HEK293 (cell line): ENCODE data around the gene TNFRSF1A.

ENCODE experiments used
- FEZF1 ChIP-seq: fragments of 450-650 bp; formaldehyde crosslinking; IDR thresholded peaks from 2 replicates; pipeline ENCODE4 v1.5.1; 2016; ENCODE audit warnings: missing biosample characterization, missing genetic modification characterization
- GFI1B ChIP-seq: fragments of 450-650 bp; formaldehyde crosslinking; IDR thresholded peaks from 2 replicates; pipeline ENCODE4 v1.5.1; 2016; ENCODE audit warnings: missing biosample characterization, missing genetic modification characterization
- GLI4 ChIP-seq: fragments of 450-650 bp; formaldehyde crosslinking; IDR thresholded peaks from 2 replicates; pipeline ENCODE4 v1.5.1; 2016; ENCODE audit warnings: missing biosample characterization, missing genetic modification characterization
- HOXD13 ChIP-seq: sonication (generic); formaldehyde crosslinking; IDR thresholded peaks from 2 replicates; pipeline ENCODE4 v1.8.0; 2022; ENCODE audit warnings: missing genetic modification reagents, borderline replicate concordance
- MYNN ChIP-seq: fragments of 450-650 bp; formaldehyde crosslinking; IDR thresholded peaks from 2 replicates; pipeline ENCODE4 v1.5.1; 2016; ENCODE audit warnings: missing biosample characterization, missing genetic modification characterization, borderline replicate concordance
- OVOL3 ChIP-seq: fragments of 450-650 bp; formaldehyde crosslinking; IDR thresholded peaks from 2 replicates; pipeline ENCODE4 v1.5.1; 2016; ENCODE audit warnings: missing biosample characterization, missing genetic modification characterization
- PRDM1 ChIP-seq: fragments of 450-650 bp; formaldehyde crosslinking; IDR thresholded peaks from 2 replicates; pipeline ENCODE4; 2016; ENCODE audit warnings: missing biosample characterization, missing genetic modification characterization
- SCRT1 ChIP-seq: fragments of 450-650 bp; formaldehyde crosslinking; IDR thresholded peaks from 2 replicates; pipeline ENCODE4 v1.5.1; 2016; ENCODE audit warnings: missing biosample characterization, missing genetic modification characterization, borderline replicate concordance
- WT1 ChIP-seq: fragments of 450-650 bp; formaldehyde crosslinking; IDR thresholded peaks from 2 replicates; pipeline ENCODE4 v1.5.1; 2016; ENCODE audit warnings: missing biosample characterization, missing genetic modification characterization
- ZBTB48 ChIP-seq: fragments of 450-650 bp; formaldehyde crosslinking; IDR thresholded peaks from 2 replicates; pipeline ENCODE4 v1.5.1; 2016; ENCODE audit warnings: missing biosample characterization, missing genetic modification characterization
- ZBTB7A ChIP-seq: fragments of 450-650 bp; formaldehyde crosslinking; IDR thresholded peaks from 2 replicates; pipeline ENCODE4 v1.5.1; 2016; ENCODE audit warnings: low read depth, missing biosample characterization, missing genetic modification characterization
- ZEB2 ChIP-seq: fragments of 450-650 bp; formaldehyde crosslinking; IDR thresholded peaks from 2 replicates; pipeline ENCODE4 v1.5.1; 2016; ENCODE audit warnings: missing biosample characterization, missing genetic modification characterization
- ZNF214 ChIP-seq: fragments of 450-650 bp; formaldehyde crosslinking; IDR thresholded peaks from 2 replicates; pipeline ENCODE4 v1.5.1; 2017; ENCODE audit warnings: missing biosample characterization, mild to moderate bottlenecking, missing genetic modification characterization, borderline replicate concordance
- ZNF239 ChIP-seq: fragments of 450-650 bp; formaldehyde crosslinking; IDR thresholded peaks from 2 replicates; pipeline ENCODE4 v1.5.1; 2016; ENCODE audit warnings: missing biosample characterization, missing genetic modification characterization
- ZNF426 ChIP-seq: fragments of 450-650 bp; formaldehyde crosslinking; IDR thresholded peaks from 2 replicates; pipeline ENCODE4 v1.5.1; 2017; ENCODE audit warnings: missing biosample characterization, missing genetic modification characterization, mild to moderate bottlenecking, inconsistent platforms, moderate library complexity
- ZNF530 ChIP-seq: fragments of 450-650 bp; formaldehyde crosslinking; IDR thresholded peaks from 2 replicates; pipeline ENCODE4 v1.5.1; 2016; ENCODE audit warnings: low read depth, missing biosample characterization, missing genetic modification characterization
- ZNF596 ChIP-seq: fragments of 450-650 bp; IDR thresholded peaks from 2 replicates; pipeline ENCODE4 v1.5.0; 2018; ENCODE audit warnings: missing biosample characterization, mild to moderate bottlenecking, missing genetic modification characterization, moderate library complexity
- ZNF76 ChIP-seq: fragments of 450-650 bp; formaldehyde crosslinking; IDR thresholded peaks from 2 replicates; pipeline ENCODE4; 2016; ENCODE audit warnings: low read depth, missing biosample characterization, missing genetic modification characterization, borderline replicate concordance
- ZNF830 ChIP-seq: fragments of 450-650 bp; IDR thresholded peaks from 2 replicates; pipeline ENCODE4 v1.5.0; 2018; ENCODE audit warnings: missing biosample characterization, missing genetic modification characterization, low read depth, mild to moderate bottlenecking, moderate library complexity
- TF ChIP-seq, protein P1 (sequence below): fragments of 450-650 bp; formaldehyde crosslinking; IDR thresholded peaks from 2 replicates; pipeline ENCODE4 v1.5.1; 2017; ENCODE audit warnings: missing biosample characterization, mild to moderate bottlenecking, missing genetic modification characterization, moderate library complexity
- TF ChIP-seq, protein P2 (sequence below): fragments of 450-650 bp; formaldehyde crosslinking; IDR thresholded peaks from 2 replicates; pipeline ENCODE4 v1.5.1; 2016; ENCODE audit warnings: missing biosample characterization, missing genetic modification characterization, borderline replicate concordance
- TF ChIP-seq, protein P3 (sequence below): fragments of 450-650 bp; formaldehyde crosslinking; IDR thresholded peaks from 2 replicates; pipeline ENCODE4 v1.5.1; 2016; ENCODE audit warnings: missing biosample characterization, missing genetic modification characterization

Gene TNFRSF1A

DNA sequence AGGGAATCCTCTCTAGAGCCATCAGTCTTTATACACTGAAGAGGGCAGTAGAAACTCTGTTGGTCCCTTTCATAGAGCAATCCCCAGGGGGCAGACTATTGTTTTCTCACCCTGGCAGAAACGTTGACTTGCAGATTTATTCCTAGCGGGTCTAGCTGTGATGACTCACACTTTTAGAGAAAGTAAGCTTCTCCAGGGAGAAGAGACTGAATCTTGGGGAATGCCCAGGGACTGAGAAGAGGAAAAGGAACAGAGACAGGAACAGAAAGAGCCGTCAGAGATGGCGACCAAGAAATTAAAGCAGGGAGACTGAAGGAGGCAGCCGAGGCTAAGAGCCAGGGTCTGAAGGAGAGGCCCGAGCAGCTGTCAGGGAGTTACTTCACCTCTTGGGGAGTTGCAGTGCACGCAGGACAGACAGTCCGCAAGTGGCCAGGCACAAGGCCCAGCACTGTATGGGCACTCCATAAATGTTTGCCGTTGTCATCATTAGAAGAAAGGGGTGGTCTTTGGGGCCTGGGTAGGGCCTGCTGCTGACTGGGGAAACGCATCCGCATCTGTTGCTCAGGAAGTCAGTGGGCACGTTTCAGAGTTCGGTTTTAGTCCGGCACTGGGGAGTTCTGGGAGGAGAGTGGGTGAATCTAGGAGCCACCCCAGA is 18.4 kb downstream of the TNFRSF1A start (continued):
- TF ChIP-seq SCRT1 (tag by site-specific recombination) (peak; percentile 48; the same call in 1 of the 2 replicates), ZNF239 (tag by site-specific recombination) (no peak), ZNF830 (tag by site-specific recombination) (no peak), ZNF214 (tag by site-specific recombination) (no peak), ZNF530 (tag by site-specific recombination) (no peak), GFI1B (tag by site-specific recombination) (0 out of 2 replicates have a peak, but pooled peaks have one; percentile 54), WT1 (tag by site-specific recombination) (no peak), ZBTB48 (tag by site-specific recombination) (peak; percentile 93), MYNN (tag by site-specific recombination) (no peak), PRDM1 (tag by site-specific recombination) (peak; percentile 94), ZNF426 (no peak), ZNF596 (tag by site-specific recombination) (no peak), ZEB2 (tag by site-specific recombination) (peak; percentile 71), HOXD13 (CRISPR knock-in tag) (no peak), ZBTB7A (tag by site-specific recombination) (no peak), FEZF1 (tag by site-specific recombination) (no peak), GLI4 (tag by site-specific recombination) (no peak), OVOL3 (no peak), ZNF76 (tag by site-specific recombination) (no peak)
- TF ChIP-seq, protein P1, sequence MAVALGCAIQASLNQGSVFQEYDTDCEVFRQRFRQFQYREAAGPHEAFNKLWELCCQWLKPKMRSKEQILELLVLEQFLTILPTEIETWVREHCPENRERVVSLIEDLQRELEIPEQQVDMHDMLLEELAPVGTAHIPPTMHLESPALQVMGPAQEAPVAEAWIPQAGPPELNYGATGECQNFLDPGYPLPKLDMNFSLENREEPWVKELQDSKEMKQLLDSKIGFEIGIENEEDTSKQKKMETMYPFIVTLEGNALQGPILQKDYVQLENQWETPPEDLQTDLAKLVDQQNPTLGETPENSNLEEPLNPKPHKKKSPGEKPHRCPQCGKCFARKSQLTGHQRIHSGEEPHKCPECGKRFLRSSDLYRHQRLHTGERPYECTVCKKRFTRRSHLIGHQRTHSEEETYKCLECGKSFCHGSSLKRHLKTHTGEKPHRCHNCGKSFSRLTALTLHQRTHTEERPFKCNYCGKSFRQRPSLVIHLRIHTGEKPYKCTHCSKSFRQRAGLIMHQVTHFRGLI (tag by site-specific recombination) = no peak
- TF ChIP-seq, protein P2, sequence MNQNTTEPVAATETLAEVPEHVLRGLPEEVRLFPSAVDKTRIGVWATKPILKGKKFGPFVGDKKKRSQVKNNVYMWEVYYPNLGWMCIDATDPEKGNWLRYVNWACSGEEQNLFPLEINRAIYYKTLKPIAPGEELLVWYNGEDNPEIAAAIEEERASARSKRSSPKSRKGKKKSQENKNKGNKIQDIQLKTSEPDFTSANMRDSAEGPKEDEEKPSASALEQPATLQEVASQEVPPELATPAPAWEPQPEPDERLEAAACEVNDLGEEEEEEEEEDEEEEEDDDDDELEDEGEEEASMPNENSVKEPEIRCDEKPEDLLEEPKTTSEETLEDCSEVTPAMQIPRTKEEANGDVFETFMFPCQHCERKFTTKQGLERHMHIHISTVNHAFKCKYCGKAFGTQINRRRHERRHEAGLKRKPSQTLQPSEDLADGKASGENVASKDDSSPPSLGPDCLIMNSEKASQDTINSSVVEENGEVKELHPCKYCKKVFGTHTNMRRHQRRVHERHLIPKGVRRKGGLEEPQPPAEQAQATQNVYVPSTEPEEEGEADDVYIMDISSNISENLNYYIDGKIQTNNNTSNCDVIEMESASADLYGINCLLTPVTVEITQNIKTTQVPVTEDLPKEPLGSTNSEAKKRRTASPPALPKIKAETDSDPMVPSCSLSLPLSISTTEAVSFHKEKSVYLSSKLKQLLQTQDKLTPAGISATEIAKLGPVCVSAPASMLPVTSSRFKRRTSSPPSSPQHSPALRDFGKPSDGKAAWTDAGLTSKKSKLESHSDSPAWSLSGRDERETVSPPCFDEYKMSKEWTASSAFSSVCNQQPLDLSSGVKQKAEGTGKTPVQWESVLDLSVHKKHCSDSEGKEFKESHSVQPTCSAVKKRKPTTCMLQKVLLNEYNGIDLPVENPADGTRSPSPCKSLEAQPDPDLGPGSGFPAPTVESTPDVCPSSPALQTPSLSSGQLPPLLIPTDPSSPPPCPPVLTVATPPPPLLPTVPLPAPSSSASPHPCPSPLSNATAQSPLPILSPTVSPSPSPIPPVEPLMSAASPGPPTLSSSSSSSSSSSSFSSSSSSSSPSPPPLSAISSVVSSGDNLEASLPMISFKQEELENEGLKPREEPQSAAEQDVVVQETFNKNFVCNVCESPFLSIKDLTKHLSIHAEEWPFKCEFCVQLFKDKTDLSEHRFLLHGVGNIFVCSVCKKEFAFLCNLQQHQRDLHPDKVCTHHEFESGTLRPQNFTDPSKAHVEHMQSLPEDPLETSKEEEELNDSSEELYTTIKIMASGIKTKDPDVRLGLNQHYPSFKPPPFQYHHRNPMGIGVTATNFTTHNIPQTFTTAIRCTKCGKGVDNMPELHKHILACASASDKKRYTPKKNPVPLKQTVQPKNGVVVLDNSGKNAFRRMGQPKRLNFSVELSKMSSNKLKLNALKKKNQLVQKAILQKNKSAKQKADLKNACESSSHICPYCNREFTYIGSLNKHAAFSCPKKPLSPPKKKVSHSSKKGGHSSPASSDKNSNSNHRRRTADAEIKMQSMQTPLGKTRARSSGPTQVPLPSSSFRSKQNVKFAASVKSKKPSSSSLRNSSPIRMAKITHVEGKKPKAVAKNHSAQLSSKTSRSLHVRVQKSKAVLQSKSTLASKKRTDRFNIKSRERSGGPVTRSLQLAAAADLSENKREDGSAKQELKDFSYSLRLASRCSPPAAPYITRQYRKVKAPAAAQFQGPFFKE (tag by site-specific recombination) = no peak
- TF ChIP-seq, protein P3, sequence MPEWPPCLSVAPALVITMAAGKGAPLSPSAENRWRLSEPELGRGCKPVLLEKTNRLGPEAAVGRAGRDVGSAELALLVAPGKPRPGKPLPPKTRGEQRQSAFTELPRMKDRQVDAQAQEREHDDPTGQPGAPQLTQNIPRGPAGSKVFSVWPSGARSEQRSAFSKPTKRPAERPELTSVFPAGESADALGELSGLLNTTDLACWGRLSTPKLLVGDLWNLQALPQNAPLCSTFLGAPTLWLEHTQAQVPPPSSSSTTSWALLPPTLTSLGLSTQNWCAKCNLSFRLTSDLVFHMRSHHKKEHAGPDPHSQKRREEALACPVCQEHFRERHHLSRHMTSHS = no peak
